HepG2 (cell line): Measurements from ENCODE around the gene SLC12A2.

ENCODE experiments used
- CHD4 ChIP-seq: fragments of 200-600 bp; sonication (generic); IDR thresholded peaks from 2 replicates; pipeline ENCODE4 v1.7.0; 2017; ENCODE audit warnings: mild to moderate bottlenecking, low read length, borderline replicate concordance
- EEA1 ChIP-seq: sonication (generic); formaldehyde crosslinking; IDR thresholded peaks from 2 replicates; pipeline ENCODE4 v1.5.1; 2020; ENCODE audit warnings: mild to moderate bottlenecking, missing genetic modification reagents, borderline replicate concordance
- HIVEP1 ChIP-seq: sonication (generic); formaldehyde crosslinking; IDR thresholded peaks from 2 replicates; pipeline ENCODE4 v1.4.0; 2020; ENCODE audit warnings: mild to moderate bottlenecking, missing genetic modification reagents
- ISL2 ChIP-seq: sonication (generic); formaldehyde crosslinking; IDR thresholded peaks from 2 replicates; pipeline ENCODE4 v1.5.0; 2020; ENCODE audit warnings: missing genetic modification reagents
- ZNF121 ChIP-seq: sonication (generic); formaldehyde crosslinking; IDR thresholded peaks from 2 replicates; pipeline ENCODE4 v1.5.0; 2020; ENCODE audit warnings: mild to moderate bottlenecking, missing genetic modification reagents
- ZNF530 ChIP-seq: sonication (generic); formaldehyde crosslinking; IDR thresholded peaks from 2 replicates; pipeline ENCODE4 v1.5.0; 2020; ENCODE audit warnings: low read depth, mild to moderate bottlenecking, missing genetic modification reagents
- TF ChIP-seq, protein P1 (sequence below): sonication (generic); formaldehyde crosslinking; IDR thresholded peaks from 2 replicates; pipeline ENCODE4 v1.5.0; 2020; ENCODE audit warnings: mild to moderate bottlenecking, missing genetic modification reagents, moderate library complexity
- TF ChIP-seq, protein P2 (sequence below), 2 experiments: sonication (generic) in 1 of 2; formaldehyde crosslinking in 1 of 2; IDR thresholded peaks; 2 replicates each; pipeline versions ENCODE4 v1.5.1 to v1.6.1; 2011 to 2020; ENCODE audit warnings: borderline replicate concordance in 1 of 2, low read depth in 1 of 2, low read length in 1 of 2, mild to moderate bottlenecking in 1 of 2, missing genetic modification reagents in 1 of 2, moderate library complexity in 1 of 2
- TF ChIP-seq, protein P3 (sequence below), 2 experiments: fragments of 450-650 bp in 1 of 2; sonication (generic) in 1 of 2; formaldehyde crosslinking; IDR thresholded peaks; 2 replicates each; pipeline versions ENCODE4 v1.5.0 to v1.8.0; 2020 to 2022; ENCODE audit warnings: mild to moderate bottlenecking in 1 of 2, missing genetic modification reagents in 1 of 2

DNA sequence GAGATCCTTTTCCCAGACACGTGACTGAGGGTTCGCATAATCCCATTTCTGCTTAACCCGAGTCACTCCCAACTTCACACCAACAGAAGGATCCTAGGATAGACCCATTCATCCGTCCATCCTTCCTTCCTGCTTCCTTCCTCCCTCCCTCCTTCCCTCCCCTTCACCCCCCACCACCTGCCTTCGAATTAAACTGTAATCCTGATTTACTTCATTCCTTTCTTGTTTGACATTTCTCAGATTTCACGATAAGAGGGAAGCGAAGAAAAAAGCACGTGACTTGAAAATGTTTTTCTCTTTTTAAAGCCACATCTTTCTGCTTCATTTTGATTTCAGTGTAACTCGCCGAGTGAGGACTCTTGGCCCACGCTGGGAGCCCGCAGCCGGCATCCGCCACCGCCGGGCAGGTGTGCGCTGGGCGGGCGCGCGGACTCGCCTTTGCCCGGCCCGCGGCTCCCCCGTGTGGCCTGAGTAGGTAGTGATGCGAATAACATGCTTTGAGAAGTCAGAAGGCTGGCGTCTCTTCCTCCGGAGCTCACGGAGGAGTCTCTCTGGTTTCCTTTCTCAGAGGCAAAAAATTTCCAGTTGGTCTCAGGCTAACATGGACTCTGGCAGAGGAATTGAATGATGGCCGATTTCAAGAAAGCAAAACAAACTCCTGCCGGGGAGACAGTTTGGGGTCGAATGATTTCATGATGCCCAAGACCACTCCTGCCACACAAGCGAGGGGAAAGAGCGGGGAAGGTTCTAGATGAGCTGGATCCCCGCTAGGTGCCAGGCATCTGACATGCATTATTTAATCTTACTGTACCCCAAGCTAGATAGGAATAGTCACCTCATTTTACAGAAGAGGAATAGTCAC is 117.7 kb downstream of the SLC12A2 start:
- TF ChIP-seq, protein P1, sequence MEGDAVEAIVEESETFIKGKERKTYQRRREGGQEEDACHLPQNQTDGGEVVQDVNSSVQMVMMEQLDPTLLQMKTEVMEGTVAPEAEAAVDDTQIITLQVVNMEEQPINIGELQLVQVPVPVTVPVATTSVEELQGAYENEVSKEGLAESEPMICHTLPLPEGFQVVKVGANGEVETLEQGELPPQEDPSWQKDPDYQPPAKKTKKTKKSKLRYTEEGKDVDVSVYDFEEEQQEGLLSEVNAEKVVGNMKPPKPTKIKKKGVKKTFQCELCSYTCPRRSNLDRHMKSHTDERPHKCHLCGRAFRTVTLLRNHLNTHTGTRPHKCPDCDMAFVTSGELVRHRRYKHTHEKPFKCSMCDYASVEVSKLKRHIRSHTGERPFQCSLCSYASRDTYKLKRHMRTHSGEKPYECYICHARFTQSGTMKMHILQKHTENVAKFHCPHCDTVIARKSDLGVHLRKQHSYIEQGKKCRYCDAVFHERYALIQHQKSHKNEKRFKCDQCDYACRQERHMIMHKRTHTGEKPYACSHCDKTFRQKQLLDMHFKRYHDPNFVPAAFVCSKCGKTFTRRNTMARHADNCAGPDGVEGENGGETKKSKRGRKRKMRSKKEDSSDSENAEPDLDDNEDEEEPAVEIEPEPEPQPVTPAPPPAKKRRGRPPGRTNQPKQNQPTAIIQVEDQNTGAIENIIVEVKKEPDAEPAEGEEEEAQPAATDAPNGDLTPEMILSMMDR (CRISPR knock-in tag) = peak; percentile 85
- TF ChIP-seq EEA1 (no peak), ZNF121 (no peak), ZNF530 (CRISPR knock-in tag) (no peak), ISL2 (CRISPR knock-in tag) (no peak), HIVEP1 (CRISPR knock-in tag) (no peak), CHD4 (no peak)
- TF ChIP-seq, protein P2, sequence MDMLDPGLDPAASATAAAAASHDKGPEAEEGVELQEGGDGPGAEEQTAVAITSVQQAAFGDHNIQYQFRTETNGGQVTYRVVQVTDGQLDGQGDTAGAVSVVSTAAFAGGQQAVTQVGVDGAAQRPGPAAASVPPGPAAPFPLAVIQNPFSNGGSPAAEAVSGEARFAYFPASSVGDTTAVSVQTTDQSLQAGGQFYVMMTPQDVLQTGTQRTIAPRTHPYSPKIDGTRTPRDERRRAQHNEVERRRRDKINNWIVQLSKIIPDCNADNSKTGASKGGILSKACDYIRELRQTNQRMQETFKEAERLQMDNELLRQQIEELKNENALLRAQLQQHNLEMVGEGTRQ (IDR thresholded peaks at IDR 0.05; ENCODE audit: low read depth, low read length) = no peak
- TF ChIP-seq, protein P2 (CRISPR knock-in tag; IDR thresholded peaks at IDR 0.05; ENCODE audit: borderline replicate concordance) = no peak
- TF ChIP-seq, protein P3, sequence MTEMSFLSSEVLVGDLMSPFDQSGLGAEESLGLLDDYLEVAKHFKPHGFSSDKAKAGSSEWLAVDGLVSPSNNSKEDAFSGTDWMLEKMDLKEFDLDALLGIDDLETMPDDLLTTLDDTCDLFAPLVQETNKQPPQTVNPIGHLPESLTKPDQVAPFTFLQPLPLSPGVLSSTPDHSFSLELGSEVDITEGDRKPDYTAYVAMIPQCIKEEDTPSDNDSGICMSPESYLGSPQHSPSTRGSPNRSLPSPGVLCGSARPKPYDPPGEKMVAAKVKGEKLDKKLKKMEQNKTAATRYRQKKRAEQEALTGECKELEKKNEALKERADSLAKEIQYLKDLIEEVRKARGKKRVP (CRISPR knock-in tag; IDR thresholded peaks at IDR 0.05) = no peak
